ENCODE results near the gene SLC1A1.

DNA sequence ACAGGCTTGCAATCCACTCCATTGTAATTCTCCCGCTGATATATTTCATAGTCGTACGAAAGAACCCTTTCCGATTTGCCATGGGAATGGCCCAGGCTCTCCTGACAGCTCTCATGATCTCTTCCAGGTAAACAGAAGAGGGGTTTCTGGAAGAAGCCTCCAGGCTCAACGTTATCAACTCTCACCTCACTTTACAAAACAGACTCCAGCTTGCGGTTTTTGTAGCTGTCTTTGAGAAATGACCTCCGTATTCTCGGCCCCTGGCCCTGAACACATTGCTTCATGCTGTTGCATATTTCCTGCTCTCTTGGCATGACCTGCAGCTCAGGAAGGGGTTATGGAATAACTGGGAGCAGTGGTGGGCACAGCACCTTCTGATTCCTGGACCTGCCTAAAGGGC, 85.7 kb downstream of the SLC1A1 start:
- TF ChIP-seq, protein P1, sequence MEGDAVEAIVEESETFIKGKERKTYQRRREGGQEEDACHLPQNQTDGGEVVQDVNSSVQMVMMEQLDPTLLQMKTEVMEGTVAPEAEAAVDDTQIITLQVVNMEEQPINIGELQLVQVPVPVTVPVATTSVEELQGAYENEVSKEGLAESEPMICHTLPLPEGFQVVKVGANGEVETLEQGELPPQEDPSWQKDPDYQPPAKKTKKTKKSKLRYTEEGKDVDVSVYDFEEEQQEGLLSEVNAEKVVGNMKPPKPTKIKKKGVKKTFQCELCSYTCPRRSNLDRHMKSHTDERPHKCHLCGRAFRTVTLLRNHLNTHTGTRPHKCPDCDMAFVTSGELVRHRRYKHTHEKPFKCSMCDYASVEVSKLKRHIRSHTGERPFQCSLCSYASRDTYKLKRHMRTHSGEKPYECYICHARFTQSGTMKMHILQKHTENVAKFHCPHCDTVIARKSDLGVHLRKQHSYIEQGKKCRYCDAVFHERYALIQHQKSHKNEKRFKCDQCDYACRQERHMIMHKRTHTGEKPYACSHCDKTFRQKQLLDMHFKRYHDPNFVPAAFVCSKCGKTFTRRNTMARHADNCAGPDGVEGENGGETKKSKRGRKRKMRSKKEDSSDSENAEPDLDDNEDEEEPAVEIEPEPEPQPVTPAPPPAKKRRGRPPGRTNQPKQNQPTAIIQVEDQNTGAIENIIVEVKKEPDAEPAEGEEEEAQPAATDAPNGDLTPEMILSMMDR (IDR thresholded peaks at IDR 0.05) = no peak
- no peak for TF ChIP-seq POLR2A (IDR thresholded peaks at IDR 0.05)
